Ovary (tissue), 9 donors: Measurements from ENCODE around the gene NCF2. TPM values are rescaled to one million over a fixed set of nuclear protein-coding genes. Genes with fewer than 3 reads are reported as not detected.

ENCODE experiments used
- DNase-seq, 5 donors: peaks; one replicate each; pipeline ENCODE4 v3.0.0-alpha.2; 2019 to 2020
- H3K27ac ChIP-seq, 2 donors: fragments of 200-600 bp; one replicate each; pipeline versions ENCODE4 v1.5.1 to v1.8.0; 2019 to 2022
- H3K27me3 ChIP-seq: fragments of 200-600 bp; one replicate; pipeline ENCODE4 v1.8.0; 2022
- H3K36me3 ChIP-seq: fragments of 200-600 bp; sonication (generic); one replicate; pipeline ENCODE4 v1.5.1; 2019
- H3K4me1 ChIP-seq: one replicate; pipeline ENCODE4 v1.8.1; 2013; ENCODE audit warnings: mild to moderate bottlenecking, moderate library complexity; ENCODE audit not compliant: insufficient read depth
- H3K4me3 ChIP-seq: fragments of 200-600 bp; sonication (generic); one replicate; pipeline ENCODE4 v1.5.1; 2017
- H3K9me3 ChIP-seq, 2 donors: fragments of 200-600 bp in 1 of 2; sonication (generic) in 1 of 2; one replicate each; pipeline versions ENCODE4 v1.5.1 to v1.8.1; 2013 to 2019; ENCODE audit warnings: mild to moderate bottlenecking in 1 of 2, moderate library complexity in 1 of 2
- CTCF ChIP-seq, 3 donors: fragments of 450-650 bp in 2 of 3; fragments of 200-600 bp in 1 of 3; IDR thresholded peaks; one replicate each; pipeline versions ENCODE4 v1.5.1 to v1.8.0; 2016 to 2022; ENCODE audit warnings: antibody characterized with exemption in 3 of 3, mild to moderate bottlenecking in 1 of 3
- EP300 ChIP-seq: sonication (generic); formaldehyde crosslinking; IDR thresholded peaks from one replicate; pipeline ENCODE4 v1.6.1; 2017; ENCODE audit warnings: antibody characterized with exemption
- POLR2A ChIP-seq: fragments of 450-650 bp; IDR thresholded peaks from one replicate; pipeline ENCODE4 v1.6.1; 2017; ENCODE audit warnings: antibody characterized with exemption, mild to moderate bottlenecking, moderate library complexity
- WGBS, 3 donors: extraction: QIAGEN DNeasy Blood & Tissue Kit in 1 of 3; methylation state at CpG; one replicate each; pipeline versions ENCODE4 v1.1.5 to v1.1.7; 2013 to 2017; 5-methylcytosine and 5-hydroxymethylcytosine counted together
- intact Hi-C, 4 donors: fragments of 100-400 bp; cut with DNase I; formaldehyde crosslinking; loops; one replicate each; pipeline versions ENCODE4 v1.11.0 to v1.15.1; 2022 to 2023
- polyA plus RNA-seq, 2 donors: library from polyadenylated mRNA; stranded (reverse); fragments of 200-250 nt in 1 of 2; fragments of 350-450 nt in 1 of 2; fragmentation: Illumina TruSeq in 1 of 2; extraction: RNeasy Lipid Tissue Mini Kit (QIAGEN cat#74804) in 1 of 2; gene quantifications; one replicate each; pipeline ENCODE4 v1.2.3, GENCODE V29; 2013 to 2014
- total RNA-seq, 7 donors: library from RNA; depleted of rRNA in 2 of 7; stranded (reverse); fragments of >200 nt in 2 of 7; fragmentation: NEBNext Ultra II Directional in 3 of 7; extraction: Animal tissue kit (Norgen Biotek cat#: 25700) in 3 of 7; gene quantifications; one replicate each; pipeline versions ENCODE4 v1.1.0 to v1.2.4, GENCODE V29; 2016 to 2023
- donor health status: DM: no; HTN: no; CAD: no; lungs with moderate emphysema.
- donor health status: DM: no; HTN: no; CAD: no.
- donor health status: Bipolar disorder and iron deficiency.
- donor health status: DM: yes; HTN: yes; CAD: no.
- donor health status: DM: no; HTN: no; CAD: no.
- donor health status: DM: yes; HTN: yes; CAD: no.

Gene NCF2
- total and polyA plus RNA-seq, 9 donors = 1.9 to 15.9 (median 3.2) TPM

DNA sequence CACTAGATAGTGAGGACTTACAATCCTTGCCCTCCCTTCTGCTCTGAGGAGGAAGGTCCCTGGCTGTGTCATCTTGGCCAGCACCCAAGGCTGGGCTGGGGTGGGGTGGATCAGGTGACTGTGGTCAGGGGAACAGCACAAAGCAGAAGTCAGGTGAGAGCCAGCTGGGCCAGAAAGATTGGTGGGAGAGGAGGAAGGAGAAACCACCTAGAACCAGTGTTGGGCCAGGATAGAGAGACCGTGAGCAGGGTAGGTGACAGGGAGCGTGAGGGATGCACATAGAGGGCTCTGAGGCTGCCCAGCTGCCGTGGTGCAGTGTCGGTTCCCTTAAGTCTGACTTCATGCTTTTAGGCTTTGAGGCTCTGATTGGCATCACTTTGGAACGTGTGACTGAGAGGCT is 22.7 kb downstream of the NCF2 start:
- Histone ChIP-seq H3K27ac (no peak overlapping the region), H3K27me3 (no peaks in the 10 kb centered on the region), H3K4me1 (no peaks in the 10 kb centered on the region), H3K36me3 (no peaks in the 10 kb centered on the region), H3K4me3 (no peak overlapping the region), H3K9me3 (no peaks in the 10 kb centered on the region)
- 70 to 74% (median 72%) methylated on average over 5 of the region's 5 CpGs for WGBS, 3 donors
- DNase-seq = no peak
- TF ChIP-seq EP300 (no peak), CTCF (IDR thresholded peaks at IDR 0.05) (no peak), POLR2A (no peak)
- intact Hi-C loops = no loop called here

DNA sequence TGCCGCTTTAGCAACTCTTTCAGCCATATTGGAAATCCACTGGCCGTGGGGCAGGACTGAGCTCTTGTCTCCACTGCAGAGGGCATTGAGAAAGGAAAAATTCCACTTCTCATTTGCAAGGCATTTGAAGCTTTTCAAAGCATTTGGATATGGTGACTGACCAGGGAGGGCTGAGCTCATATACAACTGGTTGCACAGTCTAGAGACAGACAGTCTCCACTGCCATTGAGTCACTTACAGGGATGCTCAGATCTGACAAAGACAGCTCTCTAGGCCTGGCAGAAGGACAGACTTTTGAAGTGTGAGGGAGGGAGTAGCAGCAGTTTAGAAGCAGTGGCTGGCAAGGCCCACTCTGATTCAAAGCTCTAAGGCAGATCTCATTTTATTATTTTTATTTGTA is 24.2 kb downstream of the NCF2 start:
- WGBS, 3 donors = 92 to 94% (median 93%) methylated on average over 2 of the region's 2 CpGs
- Histone ChIP-seq H3K27ac (no peak overlapping the region), H3K4me1 (no peaks in the 10 kb centered on the region), H3K4me3 (no peak overlapping the region), H3K27me3 (no peaks in the 10 kb centered on the region), H3K9me3 (no peaks in the 10 kb centered on the region), H3K36me3 (no peaks in the 10 kb centered on the region)
- TF ChIP-seq POLR2A (no peak), EP300 (no peak)
- DNase-seq = no peak
- intact Hi-C loops = no loop called here

DNA sequence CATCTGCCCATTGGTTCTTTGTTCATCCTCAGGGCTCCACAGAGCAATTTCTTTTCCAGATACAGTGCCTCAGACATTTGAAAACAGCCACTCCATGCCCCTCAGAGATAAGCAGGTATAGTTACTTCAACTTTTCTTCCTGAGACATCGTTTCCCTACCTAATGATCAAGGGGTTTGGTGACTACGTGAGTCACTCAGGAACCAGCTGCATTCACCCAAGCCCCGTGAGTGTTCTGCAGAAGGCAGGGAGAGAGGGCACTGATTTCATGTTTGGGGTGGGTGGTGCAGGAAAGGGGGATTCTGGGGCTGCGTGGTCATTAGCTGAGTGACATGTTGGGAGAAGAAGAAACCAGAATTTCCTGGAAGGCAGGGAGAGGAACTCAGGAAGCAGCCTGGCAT is 25.0 kb downstream of the NCF2 start:
- Histone ChIP-seq H3K4me3 (no peak overlapping the region), H3K27ac (no peak overlapping the region), H3K9me3 (no peaks in the 10 kb centered on the region), H3K27me3 (no peaks in the 10 kb centered on the region), H3K36me3 (no peaks in the 10 kb centered on the region), H3K4me1 (no peaks in the 10 kb centered on the region)
- intact Hi-C loops = no loop called here
- TF ChIP-seq POLR2A (no peak), CTCF (IDR thresholded peaks at IDR 0.05) (no peak), EP300 (no peak)
- WGBS, 3 donors = 60 to 81% (median 64%) methylated on average over 4 of the region's 4 CpGs
- DNase-seq = no peak

GRCh38 chr1:183562701-183563100 is 27.6 kb downstream of the NCF2 start:
- Histone ChIP-seq H3K4me1 (no peaks in the 10 kb centered on the region), H3K27me3 (no peaks in the 10 kb centered on the region), H3K36me3 (no peaks in the 10 kb centered on the region), H3K4me3 (no peak overlapping the region), H3K9me3 (no peaks in the 10 kb centered on the region), H3K27ac (no peak overlapping the region)
- TF ChIP-seq EP300 (no peak), POLR2A (no peak), CTCF (IDR thresholded peaks at IDR 0.05) (no peak)
- 58 to 90% (median 87%) methylated on average over 2 of the region's 2 CpGs for WGBS, 3 donors
- no peak for DNase-seq
- intact Hi-C loops = no loop called here

DNA sequence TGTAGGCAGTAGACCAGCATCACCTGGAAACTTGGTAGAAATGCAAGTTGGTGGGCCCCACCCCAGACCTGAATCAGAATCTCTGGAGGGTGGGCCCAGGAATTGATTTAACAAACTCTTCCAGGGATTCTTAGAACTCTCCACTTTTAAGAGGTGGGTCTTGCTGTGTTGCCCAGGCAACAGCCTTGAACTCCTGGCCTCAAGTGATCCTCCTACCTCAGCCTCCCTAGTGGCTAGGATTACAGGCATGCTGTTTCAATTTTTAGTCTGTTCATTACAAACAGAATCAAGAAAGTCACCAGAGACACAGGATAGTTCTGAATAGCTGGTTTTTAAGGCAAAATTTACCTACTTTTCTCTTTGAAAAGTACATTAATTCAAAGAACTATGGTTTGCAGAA is 31.2 kb downstream of the NCF2 start:
- Histone ChIP-seq H3K4me3 (no peak overlapping the region), H3K27me3 (no peaks in the 10 kb centered on the region), H3K27ac (no peak overlapping the region), H3K36me3 (no peaks in the 10 kb centered on the region), H3K9me3 (no peaks in the 10 kb centered on the region), H3K4me1 (no peaks in the 10 kb centered on the region)
- no peak for DNase-seq
- TF ChIP-seq POLR2A = no peak
- no peak for TF ChIP-seq CTCF (IDR thresholded peaks at IDR 0.05)
- no peak for TF ChIP-seq EP300
- intact Hi-C loops = no loop called here
